GM18498 (cell line): ENCODE data around the gene RCOR1.

Experiments used
- ATAC-seq: cut with Tn5 transposase; IDR thresholded peaks from one replicate; pipeline ENCODE4 v1.9.1; 2021; ENCODE audit warnings: mild to moderate bottlenecking, moderate library complexity; ENCODE audit not compliant: unreplicated experiment

The RCOR1 gene

GRCh38 chr14:102771144-102771543, 178.7 kb downstream of the RCOR1 start:
- ATAC-seq, result no peak

GRCh38 chr14:102772781-102773570, 180.5 kb downstream of the RCOR1 start:
- no peak for ATAC-seq

DNA sequence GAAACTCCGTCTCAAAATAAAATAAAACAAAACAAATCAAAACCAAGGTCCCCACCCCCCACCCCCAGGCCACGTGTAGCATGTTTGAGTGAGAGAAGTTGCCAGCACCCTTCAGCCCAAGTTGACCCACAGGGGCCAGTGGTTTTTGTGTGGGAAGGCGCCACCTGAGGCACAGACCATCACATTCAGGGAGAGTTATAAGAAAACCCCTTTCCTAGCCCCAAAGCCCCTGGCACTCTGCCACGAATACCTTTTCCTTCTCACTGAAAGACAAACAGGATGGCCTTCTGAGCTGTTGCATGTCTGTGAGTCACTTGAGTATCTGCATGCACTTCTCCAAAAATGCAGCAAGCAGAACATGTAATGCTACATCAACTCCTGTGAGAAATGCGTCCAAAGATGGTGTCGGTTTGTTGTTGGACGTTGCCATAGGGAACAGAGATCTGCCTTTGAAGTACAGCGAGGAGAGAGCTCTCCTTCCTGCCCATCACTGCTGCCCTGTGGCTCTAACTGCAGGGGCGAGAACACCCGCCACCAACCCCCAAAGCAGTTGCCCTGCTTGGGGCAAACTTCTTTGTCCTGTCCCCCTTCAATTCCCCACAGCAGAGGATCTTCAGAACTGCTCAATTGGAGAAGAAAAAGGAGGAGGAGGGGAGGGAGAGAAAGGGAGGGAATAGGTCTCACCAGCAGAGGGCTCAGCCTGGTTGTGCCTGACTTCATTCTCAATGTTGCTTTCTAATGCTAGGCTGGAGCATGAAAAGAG, 182.1 kb downstream of the RCOR1 start:
- ATAC-seq, result peak; percentile 29

- no peak for ATAC-seq
Measured at GRCh38 chr14:102775855-102776760, 183.7 kb downstream of the RCOR1 start.

DNA sequence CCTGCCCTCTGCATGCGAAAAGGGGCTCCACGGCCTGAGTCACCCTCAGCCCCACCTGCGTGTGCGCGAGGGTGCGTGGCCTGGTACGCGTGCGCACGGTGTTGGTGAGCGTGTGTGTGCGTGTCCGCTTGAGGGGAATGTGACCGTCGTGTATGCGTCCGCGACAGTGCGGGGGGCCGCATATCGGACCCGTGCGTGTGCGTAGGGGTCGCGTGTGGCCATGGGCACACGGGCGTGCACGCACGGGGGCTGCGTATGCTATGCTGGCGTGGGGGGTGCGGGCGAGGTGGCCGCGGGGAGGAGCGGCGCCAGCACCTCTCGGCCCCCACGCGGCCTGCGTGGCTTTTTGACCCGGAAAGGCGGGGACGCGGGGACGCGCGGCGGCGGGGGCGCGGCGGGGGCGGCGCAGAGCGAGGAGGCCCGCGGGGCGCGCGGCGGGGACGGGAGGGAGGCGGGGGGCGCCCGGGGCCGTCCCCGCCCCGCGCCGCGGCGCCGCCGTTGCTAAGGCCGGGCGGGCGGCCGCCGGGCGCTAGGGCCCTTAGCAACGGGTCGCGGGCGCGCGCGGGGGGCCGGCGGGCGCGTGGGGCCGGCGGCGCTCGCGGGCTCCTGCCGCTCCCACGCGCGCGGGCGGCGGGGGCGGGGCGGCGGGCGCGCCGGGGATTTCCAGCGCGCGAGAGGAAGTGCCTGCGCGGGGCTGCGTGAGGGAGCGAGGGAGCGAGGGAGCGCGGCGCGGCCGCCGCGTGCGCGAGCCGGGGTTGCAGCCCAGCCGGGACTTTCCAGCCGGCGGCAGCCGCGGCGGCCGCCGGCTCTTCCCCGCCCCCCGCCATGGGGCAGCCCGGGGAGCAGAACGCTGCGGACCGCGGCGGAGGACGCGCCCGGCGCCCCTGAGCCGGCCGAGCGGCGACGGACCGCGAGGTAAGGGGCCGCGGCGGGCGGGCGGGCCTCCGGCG, 184.6 kb downstream of the RCOR1 start, which contains the start of gene TRAF3:
TRAF3 (plus strand) TSS at position 689 of the 950 bp plus-strand sequence. CDS start 92,753 bp downstream, outside the sequence.
- ATAC-seq, result peak; percentile 67

- ATAC-seq, result peak; percentile 22
Measured at GRCh38 chr14:102777711-102778337, 185.4 kb downstream of the RCOR1 start.

DNA sequence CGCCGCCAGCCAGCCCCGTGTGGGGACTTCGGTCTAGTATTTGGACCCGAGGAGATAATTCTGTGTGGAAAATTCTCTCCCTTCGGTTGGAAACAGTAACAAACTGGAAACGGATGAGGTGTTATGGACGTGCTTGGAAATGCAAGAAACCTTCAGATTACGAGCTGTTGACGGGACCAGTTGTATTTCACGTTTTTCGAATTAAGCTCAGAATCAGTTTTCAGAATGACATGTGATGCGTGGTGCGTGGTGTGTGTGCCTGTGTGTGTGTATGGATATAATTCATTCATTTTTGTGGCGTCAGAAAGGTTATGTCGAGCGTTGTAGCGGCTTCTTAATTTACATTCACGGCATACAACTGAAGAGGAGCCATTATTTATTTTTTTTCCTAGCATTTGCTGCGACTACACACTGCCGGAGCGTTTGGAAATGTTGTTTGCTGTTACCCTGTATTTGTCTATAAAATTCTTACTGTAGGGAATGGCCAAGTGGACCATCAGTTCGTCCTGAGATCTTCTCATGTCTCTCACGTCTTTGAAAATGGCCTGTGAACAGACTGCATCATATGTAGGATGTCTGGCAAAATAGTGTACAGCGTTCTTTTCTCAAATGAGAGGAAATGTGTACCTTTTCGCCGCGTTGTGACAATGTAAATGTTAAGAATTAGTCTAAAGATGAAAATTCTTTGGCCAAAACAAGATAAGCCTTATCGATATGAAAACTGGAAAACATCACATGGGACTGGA, 186.1 kb downstream of the RCOR1 start:
- ATAC-seq, result no peak

- ATAC-seq, result no peak
Measured at GRCh38 chr14:102779084-102779462, 186.6 kb downstream of the RCOR1 start.

DNA sequence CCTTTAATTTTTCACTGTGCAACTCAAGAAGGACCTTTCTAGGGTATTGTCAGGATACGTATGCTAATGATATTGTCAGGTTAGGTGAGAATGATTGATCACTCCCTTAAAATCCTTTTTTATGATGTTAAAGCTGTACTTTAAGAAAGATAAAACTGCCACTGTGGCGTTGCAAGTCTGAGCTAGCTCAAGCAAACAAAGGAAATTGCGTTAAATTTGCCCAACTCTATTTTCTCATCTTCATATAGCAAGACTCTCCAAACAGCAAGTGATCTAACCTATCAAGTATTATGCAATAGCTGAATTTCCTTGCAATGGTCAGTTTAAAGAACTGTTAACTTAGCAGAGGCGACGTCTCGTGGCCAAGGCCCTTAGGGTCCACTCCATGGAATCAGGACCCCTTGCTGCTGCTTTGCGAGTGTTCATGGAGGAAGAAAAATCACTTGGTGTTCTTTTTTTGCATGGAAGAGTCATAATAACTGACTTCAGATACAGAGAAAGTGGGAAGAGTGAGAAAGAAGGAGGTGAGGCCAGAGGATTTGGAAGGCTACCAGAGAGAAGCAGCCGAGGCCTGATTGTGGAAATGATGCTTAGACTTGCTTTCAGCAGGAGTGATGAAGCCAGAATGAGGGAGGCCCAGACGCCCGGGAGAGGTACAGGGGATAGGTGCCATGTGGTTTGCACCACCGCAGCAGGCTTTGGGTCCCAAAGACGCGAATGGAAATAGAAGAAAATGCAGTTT, 187.3 kb downstream of the RCOR1 start:
- no peak for ATAC-seq
